Measurements from ENCODE around the gene PLA2G6.

The PLA2G6 gene

GRCh38 chr22:38181453-38182200 is at the start of gene PLA2G6:
TSS of gene PLA2G6 (minus strand) at chr22:38181830. CDS start at chr22:38169426, 12,404 bp downstream.
- DNase-seq = peak; percentile 93

- no peak for DNase-seq
These were observed 49.3 kb upstream of the PLA2G6 start for GRCh38 chr22:38230916-38231315.

GRCh38 chr22:38230108-38230825 is 48.6 kb upstream of the PLA2G6 start:
- no peak for DNase-seq

GRCh38 chr22:38228873-38229740 is 47.5 kb upstream of the PLA2G6 start:
- DNase-seq = no peak

GRCh38 chr22:38228326-38228872 is 46.8 kb upstream of the PLA2G6 start:
- DNase-seq = no peak

GRCh38 chr22:38226853-38227649 is 45.4 kb upstream of the PLA2G6 start:
- DNase-seq = no peak

GRCh38 chr22:38223289-38223960 is 41.8 kb upstream of the PLA2G6 start:
- no peak for DNase-seq

- no peak for DNase-seq
These were observed 41.1 kb upstream of the PLA2G6 start for GRCh38 chr22:38222797-38223119.

- no peak for DNase-seq
These were observed 40.5 kb upstream of the PLA2G6 start for GRCh38 chr22:38221908-38222796.

GRCh38 chr22:38221407-38221806 is 39.8 kb upstream of the PLA2G6 start:
- no peak for DNase-seq

GRCh38 chr22:38220653-38221386 is 39.2 kb upstream of the PLA2G6 start:
- DNase-seq = no peak

- no peak for DNase-seq
These were observed 38.5 kb upstream of the PLA2G6 start for GRCh38 chr22:38220163-38220562.

GRCh38 chr22:38219632-38220031 is 38.0 kb upstream of the PLA2G6 start:
- no peak for DNase-seq

GRCh38 chr22:38218661-38219622 is 37.3 kb upstream of the PLA2G6 start:
- no peak for DNase-seq

- no peak for DNase-seq
These were observed 33.8 kb upstream of the PLA2G6 start for GRCh38 chr22:38215156-38216038.

GRCh38 chr22:38214302-38215056 is 32.8 kb upstream of the PLA2G6 start:
- DNase-seq = no peak

GRCh38 chr22:38213990-38214301 is 32.3 kb upstream of the PLA2G6 start:
- DNase-seq = no peak

Data from NCI-H510A (cell line).